Measurements from ENCODE around the gene KAZALD1. TPM values are rescaled to one million over a fixed set of nuclear protein-coding genes. Genes with fewer than 3 reads are reported as not detected.

Gene KAZALD1
- total RNA-seq, 4 donors from 2014 or later, result 4.0 to 13.5 (median 8.4) TPM

GRCh38 chr10:101060951-101061623 lies 702 bp upstream of the KAZALD1 start:
- no peaks in the 10 kb centered on the region for H3K9me3 ChIP-seq
- peak overlapping the region; percentile 74 to 87 (median 82) for H3K4me3 ChIP-seq
- no peaks in the 10 kb centered on the region for H3K36me3 ChIP-seq
- H3K27ac ChIP-seq, result peak overlapping the region; percentile 93 to 99 (median 97)
- peaks cover 0 to 56% (median 32%) of the 10 kb centered on the region in 4 donors for H3K4me1 ChIP-seq
- H3K27me3 ChIP-seq, result peaks cover 0 to 6% of the 10 kb centered on the region in 2 donors
- DNase-seq (ENCODE audit: low spot score in 2 of 2), result peak; percentile 88 to 89
- TF ChIP-seq, protein P1, sequence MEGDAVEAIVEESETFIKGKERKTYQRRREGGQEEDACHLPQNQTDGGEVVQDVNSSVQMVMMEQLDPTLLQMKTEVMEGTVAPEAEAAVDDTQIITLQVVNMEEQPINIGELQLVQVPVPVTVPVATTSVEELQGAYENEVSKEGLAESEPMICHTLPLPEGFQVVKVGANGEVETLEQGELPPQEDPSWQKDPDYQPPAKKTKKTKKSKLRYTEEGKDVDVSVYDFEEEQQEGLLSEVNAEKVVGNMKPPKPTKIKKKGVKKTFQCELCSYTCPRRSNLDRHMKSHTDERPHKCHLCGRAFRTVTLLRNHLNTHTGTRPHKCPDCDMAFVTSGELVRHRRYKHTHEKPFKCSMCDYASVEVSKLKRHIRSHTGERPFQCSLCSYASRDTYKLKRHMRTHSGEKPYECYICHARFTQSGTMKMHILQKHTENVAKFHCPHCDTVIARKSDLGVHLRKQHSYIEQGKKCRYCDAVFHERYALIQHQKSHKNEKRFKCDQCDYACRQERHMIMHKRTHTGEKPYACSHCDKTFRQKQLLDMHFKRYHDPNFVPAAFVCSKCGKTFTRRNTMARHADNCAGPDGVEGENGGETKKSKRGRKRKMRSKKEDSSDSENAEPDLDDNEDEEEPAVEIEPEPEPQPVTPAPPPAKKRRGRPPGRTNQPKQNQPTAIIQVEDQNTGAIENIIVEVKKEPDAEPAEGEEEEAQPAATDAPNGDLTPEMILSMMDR (IDR thresholded peaks at IDR 0.05), result peak in 2 of 5 experiments; percentile 7 to 23
- TF ChIP-seq EP300 (IDR thresholded peaks at IDR 0.05), result peak; percentile 48 to 86
- peak in 1 of 2 donors; percentile 53 for TF ChIP-seq POLR2A (IDR thresholded peaks at IDR 0.05)
- 1 to 2% methylated on average over 26 to 39 of the region's 67 CpGs for WGBS, 2 donors

- Histone ChIP-seq H3K27ac (peak overlapping the region; percentile 93 to 99 (median 97)), H3K9me3 (no peaks in the 10 kb centered on the region), H3K4me1 (peaks cover 0 to 69% (median 42%) of the 10 kb centered on the region in 4 donors), H3K36me3 (no peaks in the 10 kb centered on the region), H3K27me3 (peaks cover 0 to 6% of the 10 kb centered on the region in 2 donors), H3K4me3 (peak overlapping the region; percentile 15 to 87 (median 79))
- TF ChIP-seq POLR2A (IDR thresholded peaks at IDR 0.05), result no peak
- TF ChIP-seq, protein P1 (IDR thresholded peaks at IDR 0.05), result peak; percentile 53 to 74 (median 66)
- peak in 1 of 2 donors; percentile 28 for DNase-seq (ENCODE audit: low spot score in 2 of 2)
- WGBS, 2 donors, result 10 to 23% methylated on average over 18 to 26 of the region's 63 CpGs
Measured at GRCh38 chr10:101062232-101063049, 652 bp downstream of the KAZALD1 start.

GRCh38 chr10:101063050-101063525 lies 1.3 kb downstream of the KAZALD1 start:
- no peak for DNase-seq (ENCODE audit: low spot score in 2 of 2)
- Histone ChIP-seq H3K4me3 (peak overlapping the region in 3 of 4 donors; percentile 74 to 87 (median 84)), H3K4me1 (peaks cover 0 to 73% (median 45%) of the 10 kb centered on the region in 4 donors), H3K36me3 (no peaks in the 10 kb centered on the region), H3K9me3 (no peaks in the 10 kb centered on the region), H3K27me3 (peaks cover 0 to 6% of the 10 kb centered on the region in 2 donors), H3K27ac (peak overlapping the region in 3 of 4 donors; percentile 14 to 99 (median 93))
- no peak for TF ChIP-seq EP300 (IDR thresholded peaks at IDR 0.05)
- TF ChIP-seq POLR2A (IDR thresholded peaks at IDR 0.05), result no peak
- TF ChIP-seq, protein P1 (IDR thresholded peaks at IDR 0.05), result no peak
- WGBS, 2 donors, result 43 to 50% methylated on average over 5 to 7 of the region's 19 CpGs

DNA sequence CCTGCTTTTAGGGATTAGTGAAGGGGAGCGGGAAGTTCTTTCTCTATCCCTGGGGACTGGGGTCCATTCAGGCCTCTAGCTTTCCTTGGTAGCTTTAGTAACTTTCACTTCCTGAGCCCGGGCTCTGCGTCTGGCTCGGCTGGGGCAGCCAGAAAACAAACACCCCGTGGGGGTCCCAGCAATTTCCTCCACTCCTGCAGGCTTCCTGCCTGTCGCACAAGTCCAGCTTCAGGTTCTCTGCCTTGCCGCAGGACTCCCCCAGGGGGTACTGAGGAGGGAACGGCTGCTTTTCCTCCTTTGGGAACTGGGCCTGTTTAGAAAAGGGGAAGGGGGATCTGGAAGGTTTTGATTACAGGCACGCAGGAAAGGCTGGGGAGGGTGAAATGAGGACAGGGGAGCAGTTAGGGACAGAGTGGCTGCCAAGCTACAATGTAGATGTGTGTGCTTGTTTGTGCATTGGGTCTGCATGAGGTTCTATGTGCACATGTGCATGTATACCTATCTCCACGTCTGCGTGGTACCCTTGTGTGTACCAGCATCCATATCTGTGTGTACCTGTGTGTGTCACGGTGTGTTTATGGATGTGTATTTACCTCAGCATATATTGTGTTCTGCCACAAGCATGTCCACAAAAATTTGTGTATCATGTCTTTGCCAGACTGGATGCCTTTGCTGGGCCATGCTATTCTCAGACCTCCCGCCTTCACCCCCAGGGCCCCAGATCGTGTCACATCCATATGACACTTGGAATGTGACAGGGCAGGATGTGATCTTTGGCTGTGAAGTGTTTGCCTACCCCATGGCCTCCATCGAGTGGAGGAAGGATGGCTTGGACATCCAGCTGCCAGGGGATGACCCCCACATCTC lies 2.0 kb downstream of the KAZALD1 start:
- Histone ChIP-seq H3K27ac (peak overlapping the region in 1 of 4 donors; percentile 99), H3K27me3 (peaks cover 0 to 6% of the 10 kb centered on the region in 2 donors), H3K4me3 (no peak overlapping the region), H3K9me3 (no peaks in the 10 kb centered on the region), H3K36me3 (no peaks in the 10 kb centered on the region), H3K4me1 (peaks cover 0 to 73% (median 45%) of the 10 kb centered on the region in 4 donors)
- 58 to 75% methylated on average over 15 of the region's 15 CpGs for WGBS, 2 donors
- DNase-seq (ENCODE audit: low spot score in 2 of 2), result no peak
- TF ChIP-seq, protein P1 (IDR thresholded peaks at IDR 0.05), result no peak
- no peak for TF ChIP-seq EP300 (IDR thresholded peaks at IDR 0.05)
- no peak for TF ChIP-seq POLR2A (IDR thresholded peaks at IDR 0.05)
